H1 (cell line): Measurements from ENCODE around the gene CCNY. TPM values are rescaled to one million over a fixed set of nuclear protein-coding genes. Genes with fewer than 3 reads are reported as not detected.

Experiments used
- CHD1 ChIP-seq: IDR thresholded peaks from 2 replicates; pipeline ENCODE4 v1.6.1; 2012; ENCODE audit warnings: low read depth, low read length, improper control_type of control experiment
- USF2 ChIP-seq: IDR thresholded peaks from 2 replicates; pipeline ENCODE4 v1.6.1; 2011; ENCODE audit warnings: low read length, improper control_type of control experiment
- polyA plus RNA-seq, 7 experiments: library from polyadenylated mRNA; depleted of rRNA in 3 of 7; stranded (reverse) in 5 of 7; unstranded in 2 of 7; fragments of >200 nt in 5 of 7; fragments of 200-250 nt in 2 of 7; gene quantifications; 1 replicate in 5 of 7; 2 replicates in 1 of 7; 4 replicates in 1 of 7; pipeline versions ENCODE4 v1.2.1 to v1.2.3, GENCODE V29; 2011 to 2013; ENCODE audit warnings: missing spikeins in 2 of 7, mixed read lengths in 2 of 7
- total RNA-seq: library from RNA; stranded (reverse); fragmentation: NEBNext Ultra II Directional; extraction: Animal tissue kit (Norgen Biotek cat#: 25700); gene quantifications from 2 replicates; pipeline ENCODE4 v1.2.1, GENCODE V29; 2021
- TF ChIP-seq, protein P1 (sequence below): IDR thresholded peaks from 2 replicates; pipeline ENCODE4 v1.6.1; 2012; ENCODE audit warnings: low read length, inconsistent platforms

CCNY gene
- total and polyA plus RNA-seq, 2 of the 8 experiments (the other 6 are each of a cell fraction or from before 2014, with no cell fraction given), result 25.3 to 68.2 TPM

GRCh38 chr10:35493196-35494118 is 157.1 kb downstream of the CCNY start (continued):
- TF ChIP-seq, protein P1, sequence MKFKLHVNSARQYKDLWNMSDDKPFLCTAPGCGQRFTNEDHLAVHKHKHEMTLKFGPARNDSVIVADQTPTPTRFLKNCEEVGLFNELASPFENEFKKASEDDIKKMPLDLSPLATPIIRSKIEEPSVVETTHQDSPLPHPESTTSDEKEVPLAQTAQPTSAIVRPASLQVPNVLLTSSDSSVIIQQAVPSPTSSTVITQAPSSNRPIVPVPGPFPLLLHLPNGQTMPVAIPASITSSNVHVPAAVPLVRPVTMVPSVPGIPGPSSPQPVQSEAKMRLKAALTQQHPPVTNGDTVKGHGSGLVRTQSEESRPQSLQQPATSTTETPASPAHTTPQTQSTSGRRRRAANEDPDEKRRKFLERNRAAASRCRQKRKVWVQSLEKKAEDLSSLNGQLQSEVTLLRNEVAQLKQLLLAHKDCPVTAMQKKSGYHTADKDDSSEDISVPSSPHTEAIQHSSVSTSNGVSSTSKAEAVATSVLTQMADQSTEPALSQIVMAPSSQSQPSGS, result no peak
- TF ChIP-seq USF2 (no peak), CHD1 (no peak)
